Mesendoderm (in vitro differentiated cells): ENCODE measurements around the gene IQSEC1.

Experiments
- DNase-seq: peaks from one replicate; pipeline ENCODE4 v3.0.0; 2013
- H2AK5ac ChIP-seq: 2 replicates; pipeline ENCODE4 v1.6.1; 2013; ENCODE audit warnings: low read length, inconsistent platforms
- H2BK120ac ChIP-seq: 2 replicates; pipeline ENCODE4 v1.6.1; 2013; ENCODE audit warnings: low read depth, mild to moderate bottlenecking, low read length, moderate library complexity, mixed read lengths
- H2BK15ac ChIP-seq: replicated peaks from 2 replicates; pipeline ENCODE4 v1.6.1; 2013; ENCODE audit warnings: low read depth, mild to moderate bottlenecking, moderate library complexity
- H2BK5ac ChIP-seq: 2 replicates; pipeline ENCODE4 v1.6.1; 2013; ENCODE audit warnings: low read length, inconsistent platforms
- H3K18ac ChIP-seq: 2 replicates; pipeline ENCODE4 v1.6.1; 2013; ENCODE audit warnings: mild to moderate bottlenecking, low read length, mixed read lengths
- H3K23ac ChIP-seq: one replicate; pipeline ENCODE4 v1.6.1; 2013; ENCODE audit warnings: low read length
- H3K27ac ChIP-seq: 2 replicates; pipeline ENCODE4 v1.5.1; 2013; ENCODE audit warnings: low read depth, mild to moderate bottlenecking, inconsistent platforms, low read length, moderate library complexity
- H3K27me3 ChIP-seq: 2 replicates; pipeline ENCODE4 v1.6.1; 2013; ENCODE audit warnings: low read length, control low read depth, mild to moderate bottlenecking, inconsistent platforms; ENCODE audit not compliant: insufficient read depth, poor library complexity
- H3K36me3 ChIP-seq: 2 replicates; pipeline ENCODE4 v1.6.1; 2013; ENCODE audit warnings: low read length, inconsistent platforms; ENCODE audit not compliant: control insufficient read depth, insufficient read depth
- H3K4ac ChIP-seq: one replicate; pipeline ENCODE4 v1.6.1; 2013; ENCODE audit warnings: low read depth, mild to moderate bottlenecking, low read length, moderate library complexity
- H3K4me1 ChIP-seq: 2 replicates; pipeline ENCODE4 v1.6.1; 2013; ENCODE audit warnings: low read depth, low read length, inconsistent platforms; ENCODE audit not compliant: control insufficient read depth
- H3K4me2 ChIP-seq: 2 replicates; pipeline ENCODE4 v1.6.1; 2013; ENCODE audit warnings: low read length
- H3K4me3 ChIP-seq: 2 replicates; pipeline ENCODE4 v1.5.1; 2013; ENCODE audit warnings: mild to moderate bottlenecking, low read length
- H3K56ac ChIP-seq: one replicate; pipeline ENCODE4 v1.6.1; 2013; ENCODE audit warnings: low read length
- H3K79me1 ChIP-seq: 2 replicates; pipeline ENCODE4 v1.6.1; 2013; ENCODE audit warnings: low read length, inconsistent platforms
- H3K79me2 ChIP-seq: 2 replicates; pipeline ENCODE4 v1.6.1; 2013; ENCODE audit warnings: mild to moderate bottlenecking, low read length; ENCODE audit not compliant: control insufficient read depth, insufficient read depth
- H3K9ac ChIP-seq: 2 replicates; pipeline ENCODE4 v1.6.1; 2013; ENCODE audit warnings: low read length, inconsistent platforms
- H4K5ac ChIP-seq: one replicate; pipeline ENCODE4 v1.6.1; 2013; ENCODE audit warnings: low read length
- H4K8ac ChIP-seq: one replicate; pipeline ENCODE4 v1.6.1; 2013; ENCODE audit warnings: low read depth, mild to moderate bottlenecking, control low read depth, low read length, moderate library complexity
- WGBS: extraction: QIAGEN DNeasy Blood & Tissue Kit; methylation state at CpG from one replicate; pipeline ENCODE4 v1.1.7; 2013; ENCODE audit warnings: low lambda C conversion rate, missing lambda C conversion rate; ENCODE audit not compliant: insufficient coverage; ENCODE audit errors: extremely low coverage; 5-methylcytosine and 5-hydroxymethylcytosine counted together

Gene IQSEC1

DNA sequence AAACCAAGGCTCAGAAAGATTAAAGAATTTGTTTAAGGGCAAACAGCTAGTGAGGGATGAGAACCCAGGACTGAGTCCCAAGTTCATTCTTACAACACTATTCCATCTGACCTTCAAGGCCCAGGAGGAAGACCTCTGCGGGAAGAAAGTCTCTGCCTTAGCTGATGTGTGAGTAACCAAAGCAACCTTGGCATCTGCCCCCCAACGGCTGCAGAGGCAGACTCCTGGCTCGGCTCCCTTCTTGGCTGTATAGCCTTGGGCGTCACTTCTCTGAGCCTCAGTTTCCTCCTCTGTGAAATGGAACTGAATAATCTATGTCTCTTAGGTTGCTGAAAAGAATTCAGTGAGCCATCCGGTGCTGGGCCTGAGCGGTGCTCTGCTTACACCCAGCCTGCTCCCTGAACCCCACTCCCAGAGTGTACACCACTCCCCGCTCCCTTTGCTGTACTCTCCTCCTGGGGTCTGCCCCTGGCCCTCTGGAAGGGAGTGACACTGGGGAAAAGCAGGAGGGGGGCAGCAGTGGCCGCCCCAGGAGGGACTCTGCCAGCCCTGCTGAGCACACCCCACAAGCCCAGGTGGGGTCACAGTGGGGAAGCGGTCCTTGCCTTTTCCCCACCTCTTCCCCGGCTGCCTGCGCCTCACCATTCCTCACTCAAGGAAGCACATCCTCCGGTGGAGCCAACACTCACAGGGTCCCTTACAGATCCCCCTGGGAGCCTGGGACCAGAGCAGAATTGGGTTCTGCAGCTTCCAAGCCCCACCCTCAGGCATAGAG is 97.3 kb downstream of the IQSEC1 start:
- no peak overlapping the region for H3K4ac ChIP-seq
- no peak overlapping the region for H3K27ac ChIP-seq
- H4K8ac ChIP-seq: no peak overlapping the region
- H3K18ac ChIP-seq: no peak overlapping the region
- no peak overlapping the region for H2BK15ac ChIP-seq
- H3K23ac ChIP-seq: no peak overlapping the region
- DNase-seq: no peak
- no peaks in the 10 kb centered on the region for H3K36me3 ChIP-seq
- no peak overlapping the region for H3K4me3 ChIP-seq
- H3K79me1 ChIP-seq: no peaks in the 10 kb centered on the region
- H4K5ac ChIP-seq: no peak overlapping the region
- H3K56ac ChIP-seq: no peak overlapping the region
- H3K27me3 ChIP-seq: no peaks in the 10 kb centered on the region
- no peak overlapping the region for H2AK5ac ChIP-seq
- H2BK120ac ChIP-seq: no peak overlapping the region
- H3K4me2 ChIP-seq: no peak overlapping the region
- WGBS: no CpG with 5 or more reads among the region's 12 CpGs
- peaks cover 20% of the 10 kb centered on the region for H3K4me1 ChIP-seq
- H2BK5ac ChIP-seq: no peak overlapping the region
- H3K79me2 ChIP-seq: no peaks in the 10 kb centered on the region
- H3K9ac ChIP-seq: no peak overlapping the region

DNA sequence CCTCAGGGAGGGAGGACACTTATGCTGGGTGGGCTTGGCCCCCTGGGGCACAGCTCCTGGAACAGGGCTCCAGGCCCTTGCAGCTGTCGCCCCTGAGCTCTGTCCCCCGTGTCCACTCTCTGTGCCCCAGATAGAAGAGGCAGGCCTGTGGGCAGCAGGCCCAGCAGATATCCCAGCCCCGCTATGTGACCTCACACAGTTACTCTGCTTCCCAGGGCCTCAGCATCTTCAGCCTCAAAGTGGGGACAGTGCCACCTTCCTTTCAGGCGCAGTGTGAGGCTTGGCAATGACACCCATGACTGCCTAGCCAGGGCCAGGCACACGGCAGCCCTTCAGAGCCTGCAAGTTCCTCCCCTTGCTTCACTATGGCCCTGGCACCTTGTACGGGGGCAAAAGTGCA is 98.4 kb downstream of the IQSEC1 start:
- H3K27me3 ChIP-seq: no peaks in the 10 kb centered on the region
- H3K4me1 ChIP-seq: peaks cover 16% of the 10 kb centered on the region
- H3K4ac ChIP-seq: no peak overlapping the region

DNA sequence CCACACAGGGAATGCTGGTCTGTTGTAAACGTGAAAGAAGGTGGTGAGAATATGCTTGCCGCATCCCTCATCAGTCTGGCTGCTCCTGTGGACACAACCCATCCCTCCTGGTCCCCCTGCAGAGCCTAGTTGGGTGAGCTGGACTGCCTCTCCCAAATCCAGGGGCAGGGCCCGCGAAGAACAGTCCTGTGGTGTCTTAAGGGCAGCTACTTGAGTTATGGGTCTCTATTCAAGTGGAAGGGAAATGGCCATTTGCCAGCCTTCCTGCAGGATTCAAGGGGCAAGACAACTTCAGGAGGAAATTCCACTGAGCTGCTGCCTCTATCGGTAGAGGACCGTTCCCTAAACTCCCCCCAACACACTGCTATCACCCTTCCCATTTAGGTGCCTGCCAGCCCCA is 98.9 kb downstream of the IQSEC1 start:
- H3K4me2 ChIP-seq: no peak overlapping the region
- no peaks in the 10 kb centered on the region for H3K36me3 ChIP-seq
- no CpG with 5 or more reads among the region's 6 CpGs for WGBS
- no peak overlapping the region for H4K5ac ChIP-seq
- no peak for DNase-seq
- no peak overlapping the region for H2BK15ac ChIP-seq
- H3K56ac ChIP-seq: no peak overlapping the region
- H3K79me1 ChIP-seq: no peaks in the 10 kb centered on the region
- H2AK5ac ChIP-seq: no peak overlapping the region
- no peak overlapping the region for H3K4ac ChIP-seq
- H3K4me1 ChIP-seq: peaks cover 11% of the 10 kb centered on the region
- H3K27me3 ChIP-seq: no peaks in the 10 kb centered on the region
- H3K4me3 ChIP-seq: no peak overlapping the region
- no peak overlapping the region for H4K8ac ChIP-seq
- no peak overlapping the region for H3K9ac ChIP-seq
- no peak overlapping the region for H3K18ac ChIP-seq
- H2BK5ac ChIP-seq: no peak overlapping the region
- H2BK120ac ChIP-seq: no peak overlapping the region
- no peaks in the 10 kb centered on the region for H3K79me2 ChIP-seq
- H3K23ac ChIP-seq: no peak overlapping the region
- H3K27ac ChIP-seq: no peak overlapping the region

More for the DNA sequence above, 98.4 kb downstream of the IQSEC1 start:
- H3K9ac ChIP-seq: no peak overlapping the region
- H3K79me1 ChIP-seq: no peaks in the 10 kb centered on the region
- H2AK5ac ChIP-seq: no peak overlapping the region
- no peak overlapping the region for H2BK5ac ChIP-seq
- H3K4me2 ChIP-seq: no peak overlapping the region
- no peak overlapping the region for H3K56ac ChIP-seq
- no peak overlapping the region for H3K4me3 ChIP-seq
- no CpG with 5 or more reads among the region's 6 CpGs for whole genome bisulfite sequencing
- no peaks in the 10 kb centered on the region for H3K36me3 ChIP-seq
- no peak for DNase-seq
- H2BK120ac ChIP-seq: no peak overlapping the region
- no peak overlapping the region for H3K27ac ChIP-seq
- H4K8ac ChIP-seq: no peak overlapping the region
- no peaks in the 10 kb centered on the region for H3K79me2 ChIP-seq
- no peak overlapping the region for H3K18ac ChIP-seq
- H2BK15ac ChIP-seq: no peak overlapping the region
- no peak overlapping the region for H3K23ac ChIP-seq
- H4K5ac ChIP-seq: no peak overlapping the region

- WGBS: no CpG with 5 or more reads among the region's 6 CpGs
- Histone ChIP-seq H3K9ac (no peak overlapping the region), H4K5ac (no peak overlapping the region), H3K4me3 (no peak overlapping the region), H2BK15ac (no peak overlapping the region), H3K79me2 (no peaks in the 10 kb centered on the region), H3K4ac (no peak overlapping the region), H3K79me1 (no peaks in the 10 kb centered on the region), H2BK5ac (no peak overlapping the region), H3K56ac (no peak overlapping the region), H4K8ac (no peak overlapping the region), H3K36me3 (no peaks in the 10 kb centered on the region), H3K27me3 (no peaks in the 10 kb centered on the region), H3K4me1 (peaks cover 7% of the 10 kb centered on the region), H3K4me2 (no peak overlapping the region), H2AK5ac (no peak overlapping the region), H3K23ac (no peak overlapping the region), H2BK120ac (no peak overlapping the region), H3K18ac (no peak overlapping the region), H3K27ac (no peak overlapping the region)
- no peak for DNase-seq
Observed at GRCh38 chr3:12973827-12974226, 99.4 kb downstream of the IQSEC1 start.

DNA sequence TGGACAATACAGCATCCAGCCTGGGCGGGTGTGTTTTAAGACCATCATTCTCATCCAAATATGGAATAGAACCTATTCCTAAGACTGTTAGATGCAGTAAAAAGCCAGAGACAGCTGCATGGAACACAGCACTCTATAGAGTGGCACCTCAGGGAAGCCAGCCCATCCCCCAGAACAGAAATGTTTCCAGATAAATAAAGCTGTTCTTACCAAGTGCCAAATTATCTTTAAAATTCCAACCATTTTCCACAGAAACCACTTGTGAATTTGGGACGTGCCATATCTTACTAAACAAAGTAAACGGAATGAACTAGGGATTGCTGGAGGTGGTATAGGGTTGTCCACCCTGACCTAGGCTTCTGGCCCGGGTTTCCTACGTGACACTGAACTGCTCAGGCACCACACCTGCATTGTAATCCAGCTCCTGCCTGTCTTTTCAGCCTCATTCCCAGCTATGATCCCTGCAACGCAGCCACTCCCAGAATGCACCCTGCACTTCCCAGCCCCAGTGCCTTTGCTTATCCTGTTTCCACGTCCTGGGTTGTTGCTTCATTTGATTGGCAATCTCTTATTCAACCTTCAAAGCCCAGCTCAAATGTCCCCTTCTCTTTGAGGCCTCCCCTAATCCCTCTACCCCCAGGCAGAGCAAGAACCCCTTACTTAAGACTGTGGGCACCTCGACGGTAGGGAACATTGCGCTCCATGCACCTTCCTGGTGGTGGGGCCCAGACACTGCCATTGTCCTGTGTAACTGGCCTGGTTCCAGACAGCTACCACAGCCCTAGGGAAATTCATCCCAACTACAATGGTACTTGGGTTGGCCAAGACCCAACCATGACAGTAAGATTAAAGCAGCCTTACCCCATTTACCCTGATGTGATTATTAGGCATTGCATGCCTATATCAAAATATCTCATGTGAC is 100.2 kb downstream of the IQSEC1 start:
- H4K8ac ChIP-seq: no peak overlapping the region
- no peak overlapping the region for H3K23ac ChIP-seq
- H3K79me2 ChIP-seq: no peaks in the 10 kb centered on the region
- no CpG with 5 or more reads among the region's 10 CpGs for WGBS
- no peak overlapping the region for H2BK5ac ChIP-seq
- H3K4ac ChIP-seq: no peak overlapping the region
- no peaks in the 10 kb centered on the region for H3K79me1 ChIP-seq
- H2AK5ac ChIP-seq: no peak overlapping the region
- H2BK120ac ChIP-seq: no peak overlapping the region
- H3K18ac ChIP-seq: no peak overlapping the region
- no peak overlapping the region for H3K4me3 ChIP-seq
- no peaks in the 10 kb centered on the region for H3K36me3 ChIP-seq
- H3K27ac ChIP-seq: no peak overlapping the region
- H2BK15ac ChIP-seq: no peak overlapping the region
- H3K27me3 ChIP-seq: no peaks in the 10 kb centered on the region
- H3K4me1 ChIP-seq: peaks cover 5% of the 10 kb centered on the region
- H3K4me2 ChIP-seq: no peak overlapping the region
- H3K9ac ChIP-seq: no peak overlapping the region
- no peak overlapping the region for H4K5ac ChIP-seq
- no peak overlapping the region for H3K56ac ChIP-seq
- DNase-seq: no peak
